Stimulated activated CD4-positive, alpha-beta T cell treated with anti-CD3 and anti-CD28 coated beads, Interleukin-2, amount 100 ng/mL, for 24 hours (primary cell): ENCODE measurements around the gene SPRED1.

Source experiments
- DNase-seq, 2 donors: peaks; one replicate each; pipeline ENCODE4 v3.0.0-alpha.2; 2020

The SPRED1 gene

DNA sequence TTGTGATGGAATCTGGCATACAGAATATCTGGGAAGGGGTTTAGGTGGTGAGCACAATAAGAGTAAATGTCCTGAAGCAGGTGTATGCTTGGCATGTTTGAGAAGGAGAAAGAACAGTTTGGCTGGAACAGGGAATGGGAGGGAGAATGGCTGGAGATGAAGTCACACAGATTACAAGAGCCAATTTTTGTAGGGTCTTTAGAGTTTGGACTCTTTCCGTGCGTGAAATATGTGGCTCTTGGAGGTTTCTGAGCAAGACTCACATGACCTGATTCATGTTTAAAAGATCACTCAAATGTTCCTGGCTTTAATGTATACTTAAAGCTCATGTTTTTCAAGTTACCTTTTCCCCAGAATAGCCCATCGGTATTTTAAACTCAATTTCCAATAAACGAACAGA lies 32.8 kb downstream of the SPRED1 start:
- DNase-seq = no peak

DNA sequence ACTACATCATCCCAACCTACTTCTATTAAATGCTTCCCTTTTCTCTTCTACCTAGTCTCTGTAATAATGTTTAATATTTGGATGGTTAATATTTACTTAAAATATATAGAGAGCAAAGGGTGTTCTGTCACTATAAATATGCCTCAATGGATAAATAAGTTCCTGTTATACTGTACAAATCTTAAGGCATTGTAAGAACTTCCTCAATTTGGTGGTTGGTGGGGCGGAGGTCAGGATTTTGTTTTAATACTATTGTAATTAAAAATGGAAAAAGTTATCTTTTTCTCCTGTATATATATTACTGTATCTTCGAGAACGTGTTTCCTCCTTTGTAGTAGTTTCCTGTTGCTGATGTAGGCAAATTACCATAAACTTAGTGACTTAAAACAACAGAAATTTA lies 41.5 kb downstream of the SPRED1 start:
- DNase-seq = no peak

DNA sequence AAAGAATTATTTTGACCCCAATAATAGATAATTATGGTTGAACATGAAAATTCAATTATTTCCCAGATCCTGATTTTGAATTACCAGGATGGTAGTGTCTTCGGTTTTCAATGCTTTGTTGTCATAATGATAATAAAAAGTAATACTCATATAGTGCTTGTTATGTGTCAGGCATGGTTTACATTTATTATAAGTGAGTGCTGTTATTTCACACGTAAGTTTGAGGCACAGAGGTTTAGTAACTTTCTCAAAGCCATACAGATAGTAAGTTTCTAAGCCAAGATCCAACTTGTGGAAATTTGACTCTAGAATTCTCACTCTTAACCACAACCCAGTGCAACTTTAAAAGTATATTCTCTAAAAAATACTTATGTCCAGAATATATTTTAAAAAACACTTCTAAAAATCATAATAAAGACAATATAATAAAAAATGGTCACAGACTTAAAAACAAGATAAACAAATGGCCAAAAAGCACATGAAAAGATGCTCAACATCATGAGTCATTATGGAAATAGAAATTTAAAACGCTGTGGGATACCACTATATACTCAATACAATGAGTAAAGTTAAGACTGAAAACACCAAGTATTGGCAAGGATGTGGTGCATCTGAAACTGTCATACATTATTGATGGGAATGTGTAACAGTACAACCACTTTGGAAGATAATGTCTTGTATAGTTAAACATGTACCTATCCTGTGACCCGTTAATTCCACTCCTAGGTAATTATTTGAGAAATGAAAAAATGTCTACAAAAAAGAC lies 45.2 kb downstream of the SPRED1 start:
- no peak for DNase-seq

DNA sequence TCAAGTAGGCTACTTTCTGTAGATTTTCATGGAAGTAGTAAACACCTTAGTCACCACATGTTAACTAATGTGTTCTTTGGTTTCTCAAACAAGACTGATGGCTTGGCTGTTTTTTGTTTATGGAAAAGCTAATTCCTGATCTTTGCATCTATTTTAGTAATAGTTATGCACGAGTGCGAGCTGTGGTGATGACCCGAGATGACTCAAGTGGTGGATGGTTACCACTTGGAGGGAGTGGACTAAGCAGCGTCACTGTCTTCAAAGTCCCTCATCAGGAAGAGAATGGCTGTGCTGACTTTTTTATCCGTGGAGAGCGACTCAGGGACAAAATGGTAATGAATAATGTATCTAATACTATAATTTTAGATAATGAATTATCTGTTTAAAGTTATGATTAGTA lies 46.6 kb downstream of the SPRED1 start:
- no peak for DNase-seq

DNA sequence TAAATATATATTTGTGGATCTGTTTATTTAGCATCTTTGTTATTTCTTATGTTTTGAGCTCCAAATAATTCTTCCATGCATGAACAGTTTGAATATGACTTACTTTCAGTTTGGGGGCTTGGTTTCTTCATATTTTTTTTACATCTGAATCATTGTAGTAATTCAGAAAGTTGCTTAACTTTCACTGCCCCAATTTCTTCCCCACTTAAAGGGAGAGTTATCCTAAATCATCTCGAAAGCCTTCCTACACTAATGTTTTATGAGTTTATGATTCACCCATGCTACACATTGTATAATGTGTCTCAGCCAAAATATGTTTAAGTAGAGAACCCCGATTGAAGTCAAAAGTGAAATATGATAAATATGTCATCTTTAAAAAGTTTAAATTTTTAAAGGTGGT lies 47.8 kb downstream of the SPRED1 start:
- DNase-seq = no peak

DNA sequence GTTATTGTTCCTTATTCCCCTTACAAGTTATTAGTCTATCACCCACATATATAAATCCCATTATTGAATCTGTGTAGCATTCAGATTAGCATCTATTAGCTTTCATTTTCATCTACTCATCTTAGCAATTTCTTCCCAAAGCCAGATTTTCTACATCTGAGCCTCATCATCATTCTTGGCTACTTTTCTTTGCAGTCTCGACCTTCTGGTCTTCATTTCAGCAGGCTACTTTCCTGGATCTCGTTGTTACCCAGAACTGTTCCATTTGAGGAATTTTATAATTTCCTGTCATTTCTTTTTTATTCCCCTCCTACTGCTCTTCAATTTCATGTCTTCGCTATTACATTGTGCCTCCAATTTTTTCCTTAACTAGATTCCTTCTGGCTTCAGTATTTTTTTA lies 51.8 kb downstream of the SPRED1 start:
- no peak for DNase-seq

DNA sequence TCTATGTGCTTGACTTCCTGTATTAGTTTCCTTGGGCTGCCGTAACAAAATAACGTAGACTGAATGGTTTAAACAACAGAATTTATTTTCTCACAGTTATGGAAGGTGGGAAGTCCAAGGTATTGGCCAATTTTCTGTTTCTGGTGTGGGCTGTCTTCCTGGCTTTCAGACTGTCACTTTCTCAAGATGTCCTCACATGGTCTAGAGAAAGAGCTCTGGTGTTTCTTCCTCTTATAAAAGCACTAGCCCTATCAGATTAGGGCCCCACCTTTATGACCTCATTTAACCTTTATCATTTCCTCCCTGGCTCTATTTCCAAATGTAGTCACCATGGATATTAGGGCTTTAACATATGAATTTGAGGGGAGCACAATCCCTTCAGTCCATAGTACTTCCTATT lies 54.6 kb downstream of the SPRED1 start:
- DNase-seq = no peak

DNA sequence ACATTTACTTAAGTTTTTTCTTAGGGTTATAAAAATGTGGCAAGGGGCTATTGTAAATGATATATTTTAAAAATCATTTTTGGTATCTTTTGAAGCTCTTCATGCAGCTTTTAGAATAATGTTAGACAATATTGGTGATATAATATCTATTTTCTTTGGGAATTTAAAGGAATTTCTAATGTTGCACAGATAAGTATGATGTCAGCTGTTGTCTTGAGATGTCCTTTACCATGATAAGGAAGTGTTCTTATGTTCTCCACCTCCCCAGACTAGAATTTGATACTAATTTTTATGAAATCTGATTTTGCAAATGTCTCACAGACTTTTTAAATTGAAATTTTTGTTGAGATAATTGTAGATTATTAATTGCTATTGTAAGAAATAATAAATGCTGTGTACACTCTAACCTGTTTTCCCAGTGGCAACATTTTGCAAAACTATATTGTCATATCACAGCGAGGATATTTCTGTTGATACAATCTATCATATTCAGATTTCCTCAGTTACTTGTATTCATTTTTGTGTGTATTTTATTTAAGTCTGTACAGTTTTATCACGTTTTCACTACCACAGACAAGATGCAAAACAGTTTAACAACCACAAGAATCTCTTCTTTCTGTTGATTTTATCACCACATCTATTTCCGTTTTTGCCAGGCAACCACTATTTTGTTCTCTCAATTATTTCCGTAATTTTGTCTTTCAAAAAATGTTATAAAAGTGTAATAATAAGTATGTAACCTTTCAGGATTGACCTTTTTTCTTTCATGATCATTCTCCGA lies 55.4 kb downstream of the SPRED1 start:
- DNase-seq = no peak

DNA sequence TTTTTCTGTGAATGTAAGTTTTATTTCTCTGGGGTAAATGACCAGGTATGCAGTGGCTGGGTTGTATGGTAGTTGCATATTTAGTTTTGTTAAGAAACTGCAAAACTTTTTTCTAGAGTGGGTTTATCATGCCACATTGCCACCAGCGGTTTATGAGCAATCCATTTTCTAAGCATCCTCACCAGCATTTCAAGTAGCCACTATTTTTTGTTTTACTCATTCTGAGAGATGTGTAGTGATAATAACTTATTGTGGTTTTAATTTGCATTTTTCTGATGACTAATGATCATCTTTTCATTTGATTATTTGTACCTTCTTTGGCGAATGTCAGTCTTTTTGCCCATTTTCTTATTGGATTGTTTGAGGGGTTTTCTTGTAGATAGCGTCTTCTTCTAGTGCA lies 56.2 kb downstream of the SPRED1 start:
- no peak for DNase-seq

DNA sequence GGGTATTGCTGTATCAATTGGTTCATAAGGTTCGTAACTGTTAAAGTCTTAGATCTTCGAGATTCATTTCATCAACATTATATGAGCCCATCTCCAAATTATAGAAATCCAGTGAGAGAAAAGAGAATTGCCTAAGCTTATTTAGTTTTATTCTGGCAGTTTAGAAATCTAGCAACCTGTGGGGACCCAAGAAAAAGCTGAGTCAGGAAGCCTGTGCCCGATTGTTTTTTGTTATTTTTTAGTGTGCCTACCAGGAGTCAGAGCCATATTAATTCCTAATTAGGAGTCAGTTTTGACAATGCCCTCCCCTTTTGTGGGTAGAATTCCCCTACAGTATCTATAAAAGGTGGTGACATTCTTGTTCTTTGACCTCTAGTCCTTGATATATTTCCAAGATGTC lies 59.6 kb downstream of the SPRED1 start:
- DNase-seq = no peak

DNA sequence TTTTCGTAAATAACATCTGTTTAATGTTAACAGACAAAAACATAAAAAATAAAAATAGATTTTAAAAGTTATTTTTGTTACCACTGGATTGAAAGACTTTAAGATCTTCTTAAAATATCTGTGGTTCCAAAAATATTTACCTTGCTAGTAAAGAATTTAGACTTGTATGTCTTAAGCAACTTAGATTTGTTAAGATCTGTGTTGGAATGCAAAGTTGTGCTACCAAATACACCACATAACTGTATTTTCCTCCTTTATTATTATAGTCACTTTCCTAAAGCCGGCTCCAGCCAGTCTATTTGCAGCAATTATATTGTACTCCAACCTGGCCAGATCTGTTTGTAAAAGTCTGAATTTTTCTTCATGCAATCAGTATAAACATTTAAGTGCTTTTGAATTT lies 63.7 kb downstream of the SPRED1 start:
- no peak for DNase-seq

DNA sequence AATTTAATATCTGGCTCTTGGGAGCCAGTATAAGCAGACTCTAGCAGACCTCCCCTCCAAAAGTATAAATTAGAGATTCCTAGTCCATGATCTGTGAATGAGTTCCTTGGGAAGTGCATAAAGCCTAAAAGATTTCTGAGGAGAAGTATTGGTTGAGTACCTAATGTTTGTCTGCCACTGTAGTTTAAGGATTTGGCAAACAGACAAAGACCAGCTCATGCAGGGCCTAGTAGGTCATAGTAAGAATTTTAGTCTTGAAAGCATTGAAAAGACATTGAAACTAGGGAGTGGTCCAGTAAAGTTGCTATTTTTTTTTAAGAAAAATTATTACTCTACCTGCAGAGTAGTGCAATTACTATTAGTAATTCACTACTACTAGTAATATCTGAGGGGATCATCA lies 67.5 kb downstream of the SPRED1 start:
- no peak for DNase-seq

DNA sequence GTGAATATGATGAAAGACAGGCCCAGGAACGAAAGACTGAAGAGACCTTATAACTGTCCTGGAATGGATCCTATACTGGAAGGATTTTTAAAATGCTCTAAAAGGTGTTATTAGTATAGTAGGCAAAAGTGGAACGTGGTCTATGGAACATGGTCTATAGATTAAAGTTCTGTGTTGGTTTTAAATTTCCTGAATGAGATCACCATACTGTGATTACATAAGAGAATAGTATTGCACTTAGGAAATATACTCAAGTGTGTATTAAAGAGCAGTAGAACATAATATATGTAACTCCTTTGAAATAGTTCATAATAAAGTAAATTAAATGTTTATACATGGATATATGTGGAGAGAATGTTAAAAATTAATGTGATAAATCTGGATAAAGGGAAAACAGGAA lies 68.2 kb downstream of the SPRED1 start:
- DNase-seq = no peak

DNA sequence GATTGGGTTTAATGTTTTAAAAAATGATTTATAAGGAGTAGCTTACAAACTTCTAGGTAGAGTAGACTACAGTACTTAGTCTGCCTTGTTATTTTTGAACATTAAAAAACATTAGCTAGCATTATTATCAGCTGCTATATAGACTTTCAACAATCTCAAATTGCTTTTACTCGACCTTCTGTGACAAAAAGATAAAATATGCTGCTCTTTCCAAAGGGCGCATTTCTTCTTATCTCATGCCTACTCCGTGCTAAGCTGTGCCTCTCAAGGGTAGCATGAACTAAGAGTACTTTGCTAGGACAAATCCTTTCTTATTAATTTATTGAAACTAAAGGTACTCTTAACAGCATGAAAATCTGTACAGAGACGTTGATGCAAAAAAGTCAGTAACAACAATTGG lies 71.3 kb downstream of the SPRED1 start:
- no peak for DNase-seq

DNA sequence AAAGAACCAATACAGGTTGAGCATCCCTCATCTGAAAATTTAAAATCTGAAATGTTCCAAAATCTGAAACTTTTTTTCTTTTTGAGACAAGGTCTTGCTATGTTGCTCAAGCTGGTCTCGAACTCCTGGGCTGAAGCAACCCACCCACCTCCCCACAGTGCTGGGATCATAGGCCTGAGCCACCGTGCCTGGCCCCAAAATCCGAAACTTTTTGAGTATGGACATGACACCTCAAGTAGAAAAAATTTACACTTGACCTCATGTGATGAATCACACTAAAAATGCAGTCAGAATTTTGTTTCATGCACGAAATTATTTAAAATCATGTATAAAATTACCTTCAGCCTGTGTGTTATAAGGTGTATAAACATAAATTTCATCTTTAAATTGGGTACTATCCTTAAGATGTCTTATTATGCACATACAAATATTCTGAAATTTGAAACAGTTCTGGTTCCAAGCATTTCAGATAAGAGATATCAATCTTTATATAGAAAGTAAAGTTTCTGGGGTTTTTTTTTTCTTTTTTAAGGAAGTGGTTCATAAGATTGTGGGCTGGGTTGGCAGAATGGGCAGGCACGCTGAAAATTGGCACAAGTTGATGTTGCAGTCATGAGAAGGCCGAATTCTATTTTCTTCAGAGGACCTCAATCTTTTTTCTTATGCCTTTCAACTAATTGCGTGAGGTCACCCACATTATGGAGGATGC lies 72.5 kb downstream of the SPRED1 start:
- no peak for DNase-seq

DNA sequence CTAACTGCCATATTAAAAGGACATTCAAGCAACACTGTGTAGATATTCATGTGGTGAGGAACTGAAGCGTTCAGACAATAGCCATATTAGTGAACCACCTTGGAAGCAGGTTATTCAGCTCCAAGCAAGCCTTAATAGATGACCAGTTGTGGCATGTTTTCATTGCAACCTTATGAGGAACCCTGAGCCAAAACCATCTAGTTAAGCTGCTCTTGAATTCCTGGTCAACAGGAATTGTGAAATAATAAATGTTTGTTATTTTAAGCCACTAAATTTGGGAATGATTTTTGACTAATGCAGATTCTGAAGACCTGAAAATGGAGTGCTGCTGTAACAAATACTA lies 73.0 kb downstream of the SPRED1 start:
- no peak for DNase-seq

DNA sequence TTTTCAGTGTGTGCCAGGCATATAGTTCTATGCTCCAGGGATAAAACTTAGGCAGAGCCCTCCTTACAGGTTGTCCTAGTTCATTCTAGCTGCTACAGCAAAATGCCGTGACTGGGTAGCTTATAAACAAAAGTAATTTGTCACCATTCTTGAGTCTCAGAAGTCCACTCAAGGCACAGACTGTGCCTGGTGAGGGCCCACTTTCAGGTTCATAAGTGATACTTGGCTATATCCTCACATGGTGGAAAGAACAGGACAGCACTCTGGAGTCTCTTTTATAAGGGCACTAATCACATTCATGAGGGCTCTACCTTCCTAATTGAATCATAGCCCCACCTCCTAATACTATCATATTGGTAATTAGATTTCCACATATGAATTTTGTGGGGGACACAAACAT lies 80.1 kb downstream of the SPRED1 start:
- no peak for DNase-seq

DNA sequence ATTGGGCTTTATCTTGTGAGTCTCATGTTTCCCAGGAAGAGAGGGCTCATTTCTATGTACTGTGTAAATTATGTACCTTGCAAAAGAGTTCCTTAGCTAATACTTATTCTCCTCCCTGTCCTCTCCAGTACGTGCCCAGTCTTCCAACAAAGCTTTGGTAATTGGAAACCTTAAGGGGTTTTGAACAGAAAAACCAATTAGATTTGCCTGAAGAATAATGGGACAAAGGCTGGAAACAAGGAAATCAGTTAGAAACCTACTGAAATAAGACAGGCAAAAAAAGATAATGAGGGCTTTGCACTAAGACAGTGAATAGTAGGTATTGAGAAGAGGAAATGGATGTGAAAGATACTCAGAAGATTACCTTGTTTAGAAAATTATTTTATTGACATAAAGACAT lies 82.5 kb downstream of the SPRED1 start:
- no peak for DNase-seq

DNA sequence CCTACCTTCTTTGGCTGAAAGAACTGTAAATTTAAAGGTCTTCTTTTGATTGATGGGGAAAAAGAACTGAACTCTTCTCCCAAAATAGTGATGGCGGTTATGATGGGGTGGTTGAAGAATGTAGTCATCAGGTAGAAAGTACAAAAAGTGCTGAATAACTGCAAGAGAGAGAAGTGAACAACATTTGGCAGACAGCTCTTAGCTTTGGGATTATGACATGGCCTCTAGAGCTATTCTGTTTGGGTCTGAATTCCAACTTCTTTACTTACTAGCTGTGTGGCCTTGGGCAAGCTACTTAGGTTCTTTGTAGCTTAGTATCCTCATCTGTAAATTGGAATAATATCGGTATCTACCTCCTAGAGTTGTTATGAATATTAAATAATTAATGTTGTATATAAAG lies 91.7 kb downstream of the SPRED1 start:
- no peak for DNase-seq

DNA sequence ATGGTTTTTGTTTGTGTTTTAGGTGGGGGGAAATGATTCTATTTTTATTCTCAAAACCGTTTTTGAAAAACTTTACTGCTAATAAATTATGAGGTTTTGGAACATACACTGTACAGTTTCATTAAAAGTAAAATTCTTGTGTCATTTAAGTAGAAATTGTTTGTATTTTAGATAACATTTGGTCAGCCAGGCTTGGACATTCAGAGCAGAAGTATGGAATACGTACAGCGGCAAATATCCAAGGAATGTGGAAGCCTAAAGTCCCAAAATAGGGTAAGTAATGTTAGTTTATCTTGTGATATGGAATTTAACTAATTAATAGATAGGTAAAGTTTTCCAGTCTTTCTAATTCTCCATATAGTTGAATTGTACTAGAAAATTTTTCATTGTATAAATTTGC lies 96.6 kb downstream of the SPRED1 start:
- DNase-seq = no peak

DNA sequence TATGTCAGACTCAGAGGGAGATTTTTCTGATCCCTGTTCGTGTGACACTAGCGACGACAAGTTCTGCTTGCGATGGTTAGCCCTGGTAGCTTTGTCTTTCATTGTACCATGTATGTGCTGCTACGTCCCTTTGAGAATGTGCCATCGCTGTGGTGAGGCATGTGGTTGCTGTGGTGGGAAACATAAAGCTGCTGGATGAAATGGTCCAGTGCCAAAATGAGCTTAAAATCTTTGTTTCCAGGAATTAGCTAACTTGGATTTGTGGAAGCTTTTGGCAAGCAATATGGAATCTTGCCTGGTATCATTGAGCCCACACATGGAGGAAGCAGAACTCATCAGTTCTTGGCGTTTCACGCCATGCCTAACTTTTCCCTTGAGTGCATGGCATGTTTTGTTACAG lies 98.8 kb downstream of the SPRED1 start:
- DNase-seq = no peak

DNA sequence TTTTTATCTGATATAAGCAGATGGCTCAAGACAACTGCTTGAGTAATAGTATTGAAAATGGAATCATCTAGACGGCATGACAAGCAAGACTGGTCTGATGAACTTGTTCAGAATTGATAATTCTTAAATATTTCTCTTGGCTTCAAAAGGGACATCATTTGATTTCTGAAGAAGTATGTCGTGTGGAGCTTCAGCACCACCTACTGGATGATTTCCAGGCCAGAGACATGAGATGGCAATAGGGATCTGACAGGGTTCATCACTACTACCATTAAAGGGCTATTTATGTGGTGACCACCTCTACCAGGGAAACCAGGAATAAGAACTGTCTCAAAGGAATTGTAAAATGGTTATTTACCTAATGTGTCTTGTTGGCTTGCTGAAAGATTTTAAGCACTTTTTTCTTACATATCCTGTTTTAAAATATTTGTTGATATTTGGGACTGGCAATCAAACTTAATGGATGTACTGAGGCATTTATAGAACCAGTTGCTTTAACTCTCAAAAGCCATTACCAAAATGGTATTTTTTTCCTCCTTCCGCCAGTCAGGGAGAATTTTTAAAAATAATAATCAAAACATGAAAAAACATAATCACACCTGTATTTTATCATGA lies 101.8 kb downstream of the SPRED1 start:
- DNase-seq = peak; percentile 57 to 64

DNA sequence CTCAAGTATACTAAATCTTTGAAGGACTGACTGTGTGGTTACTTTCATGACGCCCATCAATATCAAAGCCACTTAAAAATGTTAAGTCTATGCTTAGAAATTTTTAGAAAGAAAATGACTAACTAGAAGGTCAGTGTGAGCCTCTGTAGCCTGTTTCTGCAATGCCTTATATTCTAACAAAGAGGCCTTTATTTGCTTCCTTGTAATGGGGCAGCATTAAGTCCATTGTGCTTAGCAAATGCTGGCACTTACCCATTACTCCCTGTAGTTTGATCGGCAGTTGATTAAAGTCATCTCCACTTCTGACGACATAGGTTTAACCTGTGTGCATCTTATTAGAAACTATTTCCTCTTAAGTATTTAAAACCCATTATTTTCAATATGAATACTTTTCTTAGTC lies 109.7 kb downstream of the SPRED1 start:
- no peak for DNase-seq

DNA sequence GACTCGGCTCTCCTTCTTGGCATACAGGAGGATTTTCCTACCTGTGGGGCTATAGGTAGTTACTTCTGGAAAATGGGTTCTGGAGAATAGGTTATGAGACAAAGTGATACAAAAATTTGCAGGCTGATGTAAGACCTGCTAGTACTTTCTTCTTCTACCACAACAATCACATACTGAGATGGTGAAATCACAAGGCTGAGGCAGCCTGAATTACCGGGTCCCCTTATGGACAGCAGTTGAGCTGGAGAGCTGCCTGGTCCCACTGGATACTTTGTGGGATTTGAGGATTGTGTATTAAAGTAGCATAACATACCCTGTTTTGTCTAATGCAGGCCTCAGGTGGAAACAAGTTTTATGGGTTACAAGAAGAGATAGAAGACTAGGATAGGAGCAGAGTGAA lies 114.8 kb downstream of the SPRED1 start:
- no peak for DNase-seq
